IMR-90 (cell line): ENCODE measurements around the gene HSD17B10. TPM values are rescaled to one million over a fixed set of nuclear protein-coding genes. Genes with fewer than 3 reads are reported as not detected.
A peak's percentile ranks its signal among the peaks of the same experiment; 100 is the strongest.

Experiments used
- ATAC-seq: fragments of 200-7000 bp; cut with Tn5 transposase; 2 replicates; pipeline ENCODE4 v1.9.1; 2020; ENCODE audit warnings: low read depth, mild to moderate bottlenecking, moderate library complexity
- BruUV-seq: library from RNA; stranded (reverse); fragments of 400-500 nt; replicated peaks from 2 replicates; lab custom pipeline; 2021; lab: Mats Ljungman, UMichigan
- CTCF ChIA-PET: fragments of 300-600 bp; formaldehyde crosslinking; extraction: SDS; loops from one replicate; lab custom pipeline; 2021; ENCODE audit warnings: antibody characterized with exemption; lab: Yijun Ruan, JAX
- POLR2A ChIA-PET: fragments of 300-600 bp; sonication (Branson Sonifier 250); formaldehyde crosslinking; loops from one replicate; lab custom pipeline; 2022; ENCODE audit warnings: antibody characterized with exemption; ENCODE audit not compliant: unreplicated experiment; lab: Charles Lee
- DNase-seq: peaks from one replicate; pipeline ENCODE4 v3.0.0; 2013
- H2AFZ ChIP-seq: replicated peaks from 2 replicates; pipeline ENCODE3; 2013; ENCODE audit warnings: low read length, mild to moderate bottlenecking; ENCODE audit not compliant: poor library complexity
- H2AK5ac ChIP-seq: 2 replicates; pipeline ENCODE4 v1.6.1; 2013; ENCODE audit warnings: low read depth, low read length, inconsistent platforms
- H2AK9ac ChIP-seq: replicated peaks from 2 replicates; pipeline ENCODE3; 2013; ENCODE audit warnings: mild to moderate bottlenecking, low read depth, low read length, moderate library complexity; ENCODE audit not compliant: poor library complexity
- H2BK120ac ChIP-seq: 2 replicates; pipeline ENCODE4 v1.6.1; 2013; ENCODE audit warnings: low read depth, low read length, inconsistent platforms
- H2BK15ac ChIP-seq: 3 replicates; pipeline ENCODE4 v1.6.1; 2013; ENCODE audit warnings: low read depth, low read length, inconsistent platforms
- H2BK20ac ChIP-seq: 2 replicates; pipeline ENCODE4 v1.6.1; 2013; ENCODE audit warnings: low read depth, mild to moderate bottlenecking, inconsistent platforms, low read length, moderate library complexity
- H2BK5ac ChIP-seq: 2 replicates; pipeline ENCODE4 v1.6.1; 2013; ENCODE audit warnings: mild to moderate bottlenecking, low read depth, low read length, inconsistent platforms; ENCODE audit not compliant: poor library complexity, severe bottlenecking
- H3K14ac ChIP-seq: replicated peaks from 2 replicates; pipeline ENCODE4 v1.6.1; 2013; ENCODE audit warnings: low read depth, low read length, inconsistent platforms
- H3K18ac ChIP-seq: 2 replicates; pipeline ENCODE4 v1.6.1; 2013; ENCODE audit warnings: low read depth, low read length, control low read depth
- H3K23ac ChIP-seq: 2 replicates; pipeline ENCODE4 v1.6.1; 2013; ENCODE audit warnings: low read depth, low read length, inconsistent platforms
- H3K27ac ChIP-seq: 2 replicates; pipeline ENCODE4 v1.5.1; 2013; ENCODE audit warnings: mild to moderate bottlenecking, control low read depth, low read length; ENCODE audit not compliant: insufficient read depth
- H3K27me3 ChIP-seq: 2 replicates; pipeline ENCODE4 v1.6.1; 2013; ENCODE audit warnings: low read length; ENCODE audit not compliant: control insufficient read depth, insufficient read depth
- H3K36me3 ChIP-seq: 2 replicates; pipeline ENCODE4 v1.6.1; 2013; ENCODE audit warnings: low read length, mixed read lengths; ENCODE audit not compliant: control insufficient read depth, insufficient read depth
- H3K4ac ChIP-seq: 2 replicates; pipeline ENCODE4 v1.6.1; 2013; ENCODE audit warnings: low read depth, low read length, inconsistent platforms
- H3K4me1 ChIP-seq: 2 replicates; pipeline ENCODE4 v1.6.1; 2013; ENCODE audit warnings: low read length, mixed read lengths; ENCODE audit not compliant: control insufficient read depth, insufficient read depth
- H3K4me2 ChIP-seq: 2 replicates; pipeline ENCODE4 v1.6.1; 2013; ENCODE audit warnings: low read depth, mild to moderate bottlenecking, control low read depth, low read length, moderate library complexity
- H3K4me3 ChIP-seq: 2 replicates; pipeline ENCODE4 v1.5.1; 2013; ENCODE audit warnings: low read depth, mild to moderate bottlenecking, control low read depth, low read length, moderate library complexity; ENCODE audit not compliant: insufficient read depth
- H3K56ac ChIP-seq: 2 replicates; pipeline ENCODE4 v1.6.1; 2013; ENCODE audit warnings: low read length, inconsistent platforms; ENCODE audit not compliant: insufficient read depth; ENCODE audit errors: extremely low read depth
- H3K79me1 ChIP-seq, 2 experiments: 2 replicates each; pipeline ENCODE4 v1.6.1; 2013; ENCODE audit warnings: low read length in 2 of 2, inconsistent platforms in 1 of 2, low read depth in 1 of 2
- H3K9ac ChIP-seq: 2 replicates; pipeline ENCODE4 v1.6.1; 2013; ENCODE audit warnings: low read depth, low read length, control low read depth
- H3K9me1 ChIP-seq: 2 replicates; pipeline ENCODE4 v1.6.1; 2013; ENCODE audit warnings: low read length, inconsistent platforms; ENCODE audit not compliant: insufficient read depth
- H3K9me3 ChIP-seq: 2 replicates; pipeline ENCODE4 v1.6.1; 2013; ENCODE audit warnings: low read length; ENCODE audit not compliant: control insufficient read depth, insufficient read depth
- H4K20me1 ChIP-seq: 2 replicates; pipeline ENCODE4 v1.6.1; 2013; ENCODE audit warnings: low read length, inconsistent platforms; ENCODE audit not compliant: insufficient read depth
- H4K5ac ChIP-seq: 2 replicates; pipeline ENCODE4 v1.6.1; 2013; ENCODE audit warnings: mild to moderate bottlenecking, low read depth, low read length, control low read depth
- H4K8ac ChIP-seq, 2 experiments: 2 replicates each; pipeline ENCODE4 v1.6.1; 2013; ENCODE audit warnings: low read depth in 2 of 2, low read length in 2 of 2, control low read depth in 1 of 2, inconsistent platforms in 1 of 2
- H4K91ac ChIP-seq: 2 replicates; pipeline ENCODE4 v1.6.1; 2013; ENCODE audit warnings: low read depth, low read length, inconsistent platforms; ENCODE audit not compliant: insufficient read depth
- RFX5 ChIP-seq: IDR thresholded peaks from 2 replicates; pipeline ENCODE4 v1.8.0; 2012; ENCODE audit warnings: low read depth, mild to moderate bottlenecking, low read length, moderate library complexity
- SMC3 ChIP-seq: fragments of 150-350 bp; IDR thresholded peaks from 2 replicates; pipeline ENCODE4 v1.6.1; 2016; ENCODE audit warnings: low read depth, mild to moderate bottlenecking, antibody characterized with exemption, low read length, moderate library complexity
- USF2 ChIP-seq: fragments of 150-350 bp; IDR thresholded peaks from 2 replicates; pipeline ENCODE4 v1.6.1; 2017; ENCODE audit warnings: mild to moderate bottlenecking, antibody characterized with exemption, low read length, low read depth
- WGBS, 2 experiments: methylation state at CpG; one replicate each; pipeline versions ENCODE4 v1.1.5 to v1.1.7; 2013; ENCODE audit warnings: missing lambda C conversion rate in 2 of 2; ENCODE audit not compliant: insufficient read length in 1 of 2; ENCODE audit errors: extremely low coverage in 2 of 2; 5-methylcytosine and 5-hydroxymethylcytosine counted together
- dilution Hi-C: fragments of 300-500 bp; cut with HindIII; formaldehyde crosslinking; loops from one replicate; pipeline ENCODE4 v1.14.3; 2018; ENCODE audit warnings: low sequenced_read_pairs; ENCODE audit not compliant: unreplicated experiment
- in situ Hi-C: fragments of 300-500 bp; cut with MboI; formaldehyde crosslinking; loops from 3 replicates; pipeline ENCODE4 v1.14.3; 2019; ENCODE audit warnings: low sequenced_read_pairs, inconsistent platforms, mixed read lengths
- intact Hi-C: fragments of 100-400 bp; cut with micrococcal nuclease; formaldehyde crosslinking; loops from 2 replicates; pipeline ENCODE4 v1.10.0; 2022
- polyA plus RNA-seq, 3 experiments: library from polyadenylated mRNA; depleted of rRNA; stranded (reverse); fragments of >200 nt; gene quantifications; 2 replicates each; pipeline ENCODE4 v1.2.3, GENCODE V29; 2012; ENCODE audit warnings: low replicate concordance in 1 of 3
- total RNA-seq: library from RNA; depleted of rRNA; stranded (reverse); fragments of >200 nt; gene quantifications from 2 replicates; pipeline ENCODE4 v1.2.3, GENCODE V29; 2012
- TF ChIP-seq, protein P1 (sequence below): conservative IDR thresholded peaks from 2 replicates; pipeline ENCODE4 v1.5.1; 2012; ENCODE audit warnings: mild to moderate bottlenecking, low read depth, low read length, improper control_type of control experiment

HSD17B10 gene
- total and polyA plus RNA-seq, 2 of the 4 experiments (the other 2 are of a cell fraction), result 99.8 to 118 TPM

DNA sequence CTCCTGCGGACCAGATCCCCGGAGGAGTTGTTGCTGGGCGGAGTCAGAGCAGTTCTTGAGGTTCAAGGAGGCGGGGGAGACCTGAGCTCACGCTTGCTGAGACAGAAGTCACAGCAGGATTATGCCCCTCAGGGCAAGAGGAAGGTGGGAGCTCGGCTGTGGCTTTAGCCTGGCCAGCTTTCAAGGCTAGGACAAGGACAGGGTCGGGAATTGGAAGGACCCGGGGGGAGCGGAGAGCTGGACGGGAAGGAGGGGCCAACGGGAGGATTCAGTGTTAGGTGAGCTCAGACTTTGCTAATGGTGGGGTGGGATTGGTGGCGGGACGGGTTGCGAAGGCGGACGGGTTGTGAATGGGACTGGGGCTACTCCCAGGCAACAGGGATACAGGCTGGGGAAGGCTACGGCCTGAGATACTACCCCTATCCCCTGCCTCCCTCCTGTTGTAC lies 11.3 kb downstream of the HSD17B10 start, which contains the start of gene RIBC1:
Gene RIBC1 (plus strand): TSS at position 13 of the 446 bp plus-strand sequence. CDS start 3,404 bp downstream, outside the sequence.
- Histone ChIP-seq H3K27ac (peak within 1 kb of the TSS; percentile 67), H3K56ac (peak within 1 kb of the TSS; percentile 75), H2BK15ac (no peak within 1 kb of the TSS; the same call in 2 of the 3 replicates), H3K79me1 (peaks cover 8 to 16% of the 10 kb centered on the region in 2 experiments; a peak in 3 of 4 replicates), H3K27me3 (peaks cover under 1% of the 10 kb centered on the region; the same call in 1 of the 2 replicates), H3K36me3 (no peaks in the 10 kb centered on the region), H3K4ac (peak within 1 kb of the TSS; percentile 80), H4K5ac (peak within 1 kb of the TSS; percentile 39), H3K9ac (peak within 1 kb of the TSS; percentile 82), H3K9me3 (no peaks in the 10 kb centered on the region), H2AK9ac (peak within 1 kb of the TSS; percentile 93), H4K91ac (peak within 1 kb of the TSS; percentile 75), H2AFZ (peak within 1 kb of the TSS; percentile 92), H3K23ac (peak within 1 kb of the TSS; percentile 57; the same call in 1 of the 2 replicates), H3K9me1 (peaks cover 2% of the 10 kb centered on the region; the same call in 1 of the 2 replicates), H2AK5ac (0 out of 2 replicates have a peak within 1 kb of the TSS, but pooled peaks have one; percentile 7), H3K4me3 (peak within 1 kb of the TSS; percentile 71), H2BK5ac (peak within 1 kb of the TSS; percentile 72), H2BK20ac (no peak within 1 kb of the TSS), H3K14ac (peak within 1 kb of the TSS; percentile 88; the same call in 1 of the 2 replicates), H4K8ac (peak within 1 kb of the TSS; percentile 88), H2BK120ac (peak within 1 kb of the TSS; percentile 41; the same call in 1 of the 2 replicates), H3K4me2 (peak within 1 kb of the TSS; percentile 90), H4K20me1 (peaks cover 28% of the 10 kb centered on the region), H3K4me1 (peaks cover 5% of the 10 kb centered on the region), H3K18ac (peak within 1 kb of the TSS; percentile 28)
- DNase-seq (no peak), ATAC-seq (peak; percentile 15)
- BruUV-seq, result no TSS peak
- in situ Hi-C loops, result no loop called here
- peak; percentile 66; the same call in 1 of the 2 replicates for TF ChIP-seq RFX5
- TF ChIP-seq SMC3, result no peak
- TF ChIP-seq, protein P1, sequence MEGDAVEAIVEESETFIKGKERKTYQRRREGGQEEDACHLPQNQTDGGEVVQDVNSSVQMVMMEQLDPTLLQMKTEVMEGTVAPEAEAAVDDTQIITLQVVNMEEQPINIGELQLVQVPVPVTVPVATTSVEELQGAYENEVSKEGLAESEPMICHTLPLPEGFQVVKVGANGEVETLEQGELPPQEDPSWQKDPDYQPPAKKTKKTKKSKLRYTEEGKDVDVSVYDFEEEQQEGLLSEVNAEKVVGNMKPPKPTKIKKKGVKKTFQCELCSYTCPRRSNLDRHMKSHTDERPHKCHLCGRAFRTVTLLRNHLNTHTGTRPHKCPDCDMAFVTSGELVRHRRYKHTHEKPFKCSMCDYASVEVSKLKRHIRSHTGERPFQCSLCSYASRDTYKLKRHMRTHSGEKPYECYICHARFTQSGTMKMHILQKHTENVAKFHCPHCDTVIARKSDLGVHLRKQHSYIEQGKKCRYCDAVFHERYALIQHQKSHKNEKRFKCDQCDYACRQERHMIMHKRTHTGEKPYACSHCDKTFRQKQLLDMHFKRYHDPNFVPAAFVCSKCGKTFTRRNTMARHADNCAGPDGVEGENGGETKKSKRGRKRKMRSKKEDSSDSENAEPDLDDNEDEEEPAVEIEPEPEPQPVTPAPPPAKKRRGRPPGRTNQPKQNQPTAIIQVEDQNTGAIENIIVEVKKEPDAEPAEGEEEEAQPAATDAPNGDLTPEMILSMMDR, result no peak
- no peak for TF ChIP-seq USF2
- dilution Hi-C loops, result no loop called here
- intact Hi-C loops, result no loop called here
- POLR2A ChIA-PET, result no interaction called here
- CTCF ChIA-PET, result no interaction called here
- WGBS, 2 experiments, result 3% methylated on average over 9 of the region's 17 CpGs; no CpG with 5 or more reads in 1 of the 2 experiments
